Stimulated activated naive CD4-positive, alpha-beta T cell treated with Interleukin-2 at 50 U/mL for 16 hours (primary cell): ENCODE measurements around the gene RYR3.

Source experiments
- DNase-seq: peaks from one replicate; lab custom pipeline; 2025; lab: John Stamatoyannopoulos, UW

The RYR3 gene

DNA sequence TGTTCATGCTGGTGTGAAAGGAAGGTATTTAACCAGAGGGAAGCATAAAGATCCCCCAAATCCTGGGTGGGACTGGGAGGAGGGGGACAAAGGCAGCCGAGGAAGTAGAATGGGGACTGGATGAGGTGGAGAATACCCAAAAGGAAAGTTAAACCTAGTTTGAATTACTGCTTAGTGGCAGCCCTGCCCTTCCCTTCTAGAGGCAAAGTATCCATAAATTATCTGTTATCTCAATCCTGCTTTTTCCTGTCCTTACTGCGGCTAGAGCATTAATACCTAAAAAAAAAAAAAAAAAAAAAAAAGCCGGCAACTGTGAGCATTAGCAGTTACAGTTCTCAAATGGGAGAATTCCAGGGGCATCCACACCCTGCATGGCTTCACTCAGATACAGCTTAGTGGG lies 139.0 kb downstream of the RYR3 start:
- DNase-seq, result no peak

- DNase-seq, result no peak
Observed at GRCh38 chr15:33451385-33451784, 140.6 kb downstream of the RYR3 start.

DNA sequence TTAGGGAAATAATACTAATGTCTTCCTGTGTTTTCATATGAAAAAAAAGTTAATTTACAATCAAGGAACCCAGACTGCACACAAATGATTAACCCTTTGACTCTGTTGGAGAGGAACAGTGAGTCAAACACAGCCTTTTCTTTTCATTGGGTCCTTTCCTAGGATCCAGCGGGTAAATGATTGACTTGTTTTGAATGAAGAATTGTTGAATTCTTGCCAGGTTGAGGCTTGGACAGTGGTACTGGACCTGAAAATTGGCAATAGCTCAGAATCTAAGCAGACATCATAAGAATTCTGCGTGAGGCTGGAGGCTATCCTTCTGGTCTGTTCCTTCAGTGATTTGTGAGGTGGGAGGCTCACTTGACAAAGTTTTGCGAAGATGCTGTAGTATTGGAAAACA lies 143.0 kb downstream of the RYR3 start:
- DNase-seq, result no peak

DNA sequence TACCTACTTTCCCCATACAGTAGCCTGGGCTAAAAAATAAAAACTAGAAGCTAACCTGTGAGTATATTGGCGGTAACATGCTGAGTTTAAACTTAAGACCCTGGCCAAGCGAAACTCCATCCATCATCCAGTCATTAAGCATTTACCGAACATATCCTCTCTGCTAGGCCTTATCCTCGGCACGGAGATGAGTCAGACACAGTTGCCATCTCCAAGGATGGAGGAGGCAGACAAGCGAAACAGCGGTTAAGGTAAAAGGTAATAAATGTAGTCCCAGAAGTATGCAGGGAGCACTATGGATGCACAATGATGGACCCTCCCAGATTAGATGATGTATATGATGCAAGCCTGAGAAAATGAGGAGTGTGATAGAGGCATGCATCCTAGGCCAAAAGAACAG lies 143.6 kb downstream of the RYR3 start:
- DNase-seq, result no peak

DNA sequence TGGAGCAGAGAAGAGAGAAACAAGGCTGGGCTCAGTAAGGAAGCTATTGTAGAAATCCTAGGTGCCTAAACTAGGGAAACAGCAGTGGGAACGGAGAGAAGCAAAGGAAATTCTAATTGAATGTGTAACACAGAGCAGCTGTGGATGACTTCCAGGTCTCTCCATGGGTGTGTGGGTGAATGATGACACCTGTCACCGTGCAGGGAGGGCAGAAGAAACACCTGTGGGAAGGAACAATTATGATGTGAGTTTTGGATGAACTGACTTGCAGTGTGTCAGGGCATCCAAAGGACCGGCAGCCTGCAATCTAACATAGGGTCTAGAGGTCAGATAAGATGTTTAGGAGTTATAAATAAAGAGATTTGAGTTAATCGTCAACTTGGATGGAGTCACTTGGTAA lies 144.2 kb downstream of the RYR3 start:
- DNase-seq, result no peak

DNA sequence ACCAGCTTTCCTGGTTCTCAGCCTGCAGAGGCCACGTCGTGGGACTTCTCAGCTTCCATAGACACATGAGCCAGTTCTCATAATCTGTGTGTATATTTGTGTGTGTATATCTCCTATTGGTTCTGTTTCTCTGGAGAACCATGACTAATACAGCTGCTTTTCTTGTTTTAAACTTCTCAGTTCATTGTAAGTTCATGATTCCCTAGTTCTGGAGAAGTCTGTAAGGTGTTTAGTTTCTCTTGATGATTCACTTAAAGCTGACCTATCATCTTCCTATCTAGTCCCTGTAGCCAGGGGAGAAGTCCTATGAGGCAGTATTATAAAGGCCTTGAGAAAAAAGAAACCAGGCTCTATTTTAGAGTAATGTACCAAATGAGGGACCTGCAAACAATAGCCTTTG lies 147.7 kb downstream of the RYR3 start:
- DNase-seq, result no peak

DNA sequence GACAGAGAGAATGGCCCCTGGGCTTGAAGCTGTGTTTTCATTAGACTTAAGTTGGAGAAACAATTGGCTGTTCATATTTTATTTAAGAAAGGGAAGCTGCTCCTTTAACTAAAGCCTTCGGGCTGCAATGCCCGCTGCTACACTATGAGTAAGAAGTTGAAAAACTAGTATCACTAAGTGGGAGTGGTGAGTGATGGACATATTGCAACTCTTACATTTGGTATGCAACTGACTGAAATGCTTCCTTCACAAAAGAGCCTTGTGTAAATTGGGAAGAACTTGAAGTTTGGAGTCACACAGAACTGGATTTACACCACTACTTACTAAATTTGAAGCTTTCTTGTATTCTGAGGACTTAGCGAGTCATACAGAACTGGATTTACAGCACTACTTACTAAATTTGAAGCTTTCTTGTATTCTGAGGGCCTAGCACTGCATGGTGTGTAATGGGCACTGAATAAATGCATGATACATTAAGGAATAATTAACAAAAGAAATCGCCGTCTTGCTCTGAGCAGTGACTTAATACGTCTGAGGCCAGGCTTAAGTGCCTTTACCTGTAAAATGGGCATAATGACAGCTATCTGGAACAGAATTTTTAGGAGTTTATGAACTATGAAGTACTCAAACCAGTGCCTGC lies 149.5 kb downstream of the RYR3 start:
- DNase-seq, result no peak

DNA sequence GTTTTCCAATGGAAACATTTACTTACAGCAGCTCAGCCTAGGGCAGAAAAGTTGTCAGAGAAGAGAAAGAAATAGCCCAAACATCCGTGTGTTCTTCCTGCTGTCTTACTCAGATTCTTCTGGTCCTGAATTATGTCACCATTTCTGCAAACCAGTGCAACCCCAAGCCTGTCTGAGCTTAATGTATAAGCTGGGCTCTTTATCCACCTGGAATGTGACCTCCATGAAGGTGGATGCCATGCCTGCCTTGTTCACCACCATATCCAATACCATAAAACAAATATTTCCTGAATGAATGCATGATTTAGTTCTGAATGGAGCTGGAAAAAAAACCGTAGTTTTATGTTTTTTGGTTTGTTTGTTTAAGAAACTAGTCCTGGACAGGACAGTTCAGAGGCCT lies 150.9 kb downstream of the RYR3 start:
- no peak for DNase-seq

DNA sequence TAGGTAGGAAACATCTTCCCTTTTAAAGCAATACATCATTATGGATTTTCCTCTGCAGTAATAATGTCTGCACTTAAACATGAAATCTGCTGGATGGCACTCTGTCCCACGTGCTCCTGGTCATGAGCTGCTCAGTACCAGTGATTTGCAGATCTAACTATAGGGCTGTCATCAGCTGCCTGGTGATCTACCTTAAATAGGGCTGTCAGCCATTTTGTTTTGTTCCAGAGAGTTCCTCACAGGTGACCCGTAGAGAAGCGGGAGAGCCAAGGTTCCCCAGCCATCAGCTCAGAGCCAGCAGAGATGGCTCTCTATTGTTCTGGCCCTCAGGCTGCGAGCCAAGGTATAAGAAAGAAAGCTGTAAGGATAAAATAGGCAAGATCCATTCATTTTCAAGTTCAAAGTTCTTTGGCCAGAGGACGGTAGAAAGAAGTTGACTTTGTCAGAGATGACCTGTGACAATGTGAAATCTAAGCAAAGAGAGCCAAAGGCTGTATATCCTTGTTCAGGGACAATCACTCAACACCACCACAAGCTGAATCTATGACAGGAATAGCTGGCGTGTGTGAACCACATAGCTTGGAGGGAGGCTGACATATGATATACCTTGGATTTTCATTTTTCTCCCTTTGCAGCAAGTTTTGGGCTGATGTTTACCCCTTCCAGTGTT lies 156.5 kb downstream of the RYR3 start:
- no peak for DNase-seq

DNA sequence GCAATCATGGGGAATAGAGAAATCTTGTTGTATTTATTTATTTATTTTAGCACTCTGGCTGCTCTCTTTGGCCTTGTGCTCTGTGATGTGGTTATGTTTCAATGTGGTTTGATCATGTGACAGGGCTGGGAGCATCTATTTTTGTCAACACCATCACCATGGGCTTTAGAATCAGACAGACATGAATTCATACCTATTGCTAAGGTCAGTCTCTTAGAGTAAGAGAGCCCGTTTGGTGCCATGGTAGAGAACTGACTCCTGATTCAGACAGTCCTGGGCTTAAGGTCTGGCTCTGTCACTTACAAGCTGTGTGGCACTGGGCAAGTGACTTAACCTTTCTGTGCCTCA lies 157.0 kb downstream of the RYR3 start:
- no peak for DNase-seq

DNA sequence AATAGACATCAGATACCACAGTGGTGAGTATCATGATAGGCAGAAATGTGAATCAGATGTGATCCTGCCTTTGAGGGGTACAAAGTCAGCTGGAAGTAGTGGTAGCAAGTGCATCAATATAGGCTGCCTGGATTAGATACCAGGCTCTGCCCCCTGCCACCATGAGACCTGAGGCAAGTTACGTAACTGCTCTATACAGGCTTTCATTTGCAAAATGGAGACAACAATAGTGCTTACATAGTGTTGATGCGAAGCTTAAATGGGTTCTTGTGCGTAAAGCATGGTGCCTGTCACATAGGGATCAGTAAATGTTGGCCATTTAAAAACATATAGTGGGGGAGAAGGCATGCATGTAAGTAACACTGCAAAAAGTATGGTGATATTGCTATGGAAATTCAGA lies 158.0 kb downstream of the RYR3 start:
- no peak for DNase-seq

GRCh38 chr15:33473005-33473404 lies 162.2 kb downstream of the RYR3 start:
- no peak for DNase-seq

- no peak for DNase-seq
Observed at GRCh38 chr15:33473714-33474113, 162.9 kb downstream of the RYR3 start.

DNA sequence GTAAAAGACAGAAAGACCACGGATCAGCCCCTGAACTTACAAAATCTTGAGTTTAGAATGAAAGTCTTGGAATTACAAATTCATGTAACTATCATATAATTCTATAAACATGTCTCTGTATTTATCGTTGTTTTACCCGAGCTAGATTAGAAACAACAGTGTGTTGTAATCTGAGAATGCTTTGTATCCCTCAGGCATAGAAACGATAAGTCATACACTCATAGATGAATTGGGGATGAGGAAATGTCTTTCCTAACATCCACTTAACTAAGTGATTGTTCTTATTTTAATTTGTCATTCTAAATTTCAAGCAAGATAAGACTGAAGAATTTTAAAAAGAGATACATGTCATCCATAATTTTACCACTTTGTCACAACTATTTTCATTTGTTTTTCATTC lies 165.3 kb downstream of the RYR3 start:
- no peak for DNase-seq

DNA sequence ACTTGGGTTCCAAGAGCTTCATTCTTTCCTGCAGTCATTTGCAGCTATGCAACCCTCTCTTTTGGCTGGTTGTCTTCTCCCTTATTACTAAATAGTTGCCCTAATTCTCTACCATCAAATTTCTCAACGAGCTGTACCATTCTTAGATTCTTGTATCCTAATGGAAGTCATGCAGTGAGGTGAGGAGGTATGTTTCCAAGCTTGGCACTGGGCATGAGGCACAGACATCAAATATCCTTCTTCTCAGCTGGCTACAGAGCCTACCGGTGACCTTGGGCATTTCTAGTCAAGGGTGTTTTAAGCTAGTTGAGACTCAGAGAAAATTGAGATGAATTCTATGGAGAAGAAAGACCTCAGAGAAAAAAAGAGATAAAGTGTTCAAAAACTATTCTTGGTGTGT lies 166.1 kb downstream of the RYR3 start:
- DNase-seq, result no peak

DNA sequence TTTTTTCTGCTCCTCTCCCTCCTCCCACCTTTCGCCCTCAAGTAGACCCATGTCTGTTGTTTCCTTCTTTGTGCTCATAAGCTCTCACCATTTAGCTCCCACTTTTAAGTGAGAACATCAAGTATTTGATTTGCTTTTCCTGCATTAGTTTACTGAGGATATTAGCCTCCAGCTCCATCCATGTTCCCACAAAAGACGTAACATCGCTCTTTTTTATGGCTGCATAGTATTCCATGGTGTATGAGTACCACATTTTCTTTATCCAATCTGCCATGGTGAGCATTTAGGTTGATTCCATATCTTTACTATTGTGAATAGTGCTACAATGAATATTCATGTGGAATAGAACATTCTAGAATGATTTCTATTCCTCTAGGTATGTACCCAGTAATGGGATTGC lies 178.6 kb downstream of the RYR3 start:
- no peak for DNase-seq

- DNase-seq, result no peak
Observed at GRCh38 chr15:33490703-33491102, 179.9 kb downstream of the RYR3 start.

- DNase-seq, result no peak
Observed at GRCh38 chr15:33492434-33493052, 181.8 kb downstream of the RYR3 start.

- no peak for DNase-seq
Observed at GRCh38 chr15:33494306-33494705, 183.5 kb downstream of the RYR3 start.

GRCh38 chr15:33500432-33501195 lies 189.8 kb downstream of the RYR3 start:
- no peak for DNase-seq

DNA sequence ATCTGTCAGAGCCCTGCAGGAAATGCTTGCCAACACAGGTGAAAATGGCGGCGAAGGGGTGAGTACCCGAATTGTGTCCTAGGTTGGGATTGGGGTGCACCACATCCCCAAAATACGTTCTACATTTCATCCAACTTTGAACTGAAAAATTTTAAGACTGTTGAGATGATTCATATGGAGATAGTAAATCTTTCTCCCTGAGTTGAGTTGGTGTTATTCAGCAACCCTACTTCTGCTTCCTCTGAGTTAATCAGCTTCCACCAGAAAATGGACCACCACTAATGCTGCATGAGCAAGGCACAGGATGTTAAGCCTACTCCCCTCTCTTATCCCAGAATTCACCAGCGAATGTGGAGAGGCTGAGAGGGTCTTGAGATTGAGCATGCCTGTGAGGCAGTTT lies 192.9 kb downstream of the RYR3 start:
- DNase-seq, result no peak

DNA sequence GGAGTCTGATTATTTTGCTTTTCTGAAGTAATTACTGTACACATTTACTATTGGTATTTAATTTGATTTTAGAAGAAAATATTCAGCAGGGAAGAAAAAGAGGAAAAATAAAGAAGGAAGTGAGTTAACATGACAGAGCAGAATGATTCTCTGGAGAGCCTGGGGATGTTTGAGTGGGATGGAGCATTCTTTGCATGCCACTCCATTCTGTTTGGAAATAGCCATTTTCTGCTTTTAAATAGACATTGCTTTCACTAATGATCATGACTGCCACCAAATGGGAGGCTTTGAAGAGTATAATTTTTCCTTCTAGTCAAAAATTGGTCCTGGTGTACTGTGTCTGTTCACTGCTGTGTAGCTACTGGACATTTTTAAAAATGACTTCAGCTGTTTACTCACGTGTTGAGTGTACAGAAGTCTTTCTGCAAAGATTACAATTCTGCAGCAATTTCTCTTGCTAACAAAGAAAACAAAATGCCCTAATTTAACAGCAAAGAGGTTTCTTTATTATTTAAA lies 196.1 kb downstream of the RYR3 start:
- DNase-seq, result no peak

DNA sequence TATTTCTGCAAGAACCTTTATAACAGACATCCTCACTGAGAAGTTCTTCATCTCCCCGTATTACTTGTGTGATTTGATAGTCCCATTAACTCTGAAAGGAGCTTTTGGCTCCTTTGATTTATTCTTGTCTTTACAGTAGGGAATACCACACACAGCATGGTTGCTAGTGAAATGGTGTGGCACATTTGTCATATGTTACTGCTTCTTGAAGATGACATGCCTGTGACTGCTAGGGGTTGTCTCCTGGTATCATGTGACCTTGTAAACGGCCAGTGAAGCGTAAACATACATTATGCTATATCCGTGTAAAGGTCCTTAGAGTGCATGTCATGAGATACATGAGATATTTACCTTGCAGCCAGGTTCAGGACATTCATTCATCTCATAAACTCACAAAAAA lies 197.9 kb downstream of the RYR3 start:
- DNase-seq, result no peak
